HL-60 (cell line): ENCODE measurements around the gene TPM3.

Experiments used
- DNase-seq, 2 experiments: peaks; one replicate each; pipeline ENCODE4 v3.0.0-alpha.2; 2010 to 2020; ENCODE audit warnings: low read depth in 1 of 2, low spot score in 1 of 2
- H3K27ac ChIP-seq: fragments of 250-450 bp; sonication (Bioruptor Pico); replicated peaks from 2 replicates; pipeline ENCODE4 v1.5.1; 2020; ENCODE audit warnings: mild to moderate bottlenecking, moderate library complexity
- H3K27me3 ChIP-seq: fragments of 250-450 bp; sonication (Bioruptor Pico); 2 replicates; pipeline ENCODE4 v1.5.1; 2021; ENCODE audit warnings: mild to moderate bottlenecking, moderate library complexity; ENCODE audit not compliant: insufficient read depth, poor library complexity, severe bottlenecking
- H3K4me3 ChIP-seq: replicated peaks from 2 replicates; pipeline ENCODE4 v1.5.1; 2011; ENCODE audit warnings: mild to moderate bottlenecking, control low read depth, low read length; ENCODE audit not compliant: insufficient read depth
- GABPA ChIP-seq: IDR thresholded peaks from 2 replicates; pipeline ENCODE4 v1.6.1; 2012; ENCODE audit warnings: low read depth
- POLR2AphosphoS5 ChIP-seq: IDR thresholded peaks from 2 replicates; pipeline ENCODE4 v1.6.1; 2012; ENCODE audit warnings: low read depth
- SPI1 ChIP-seq: IDR thresholded peaks from 2 replicates; pipeline ENCODE4 v1.6.1; 2012; ENCODE audit warnings: low read depth, mild to moderate bottlenecking, borderline replicate concordance
- TF ChIP-seq, protein P1 (sequence below): IDR thresholded peaks from 2 replicates; pipeline ENCODE4 v1.6.1; 2012; ENCODE audit warnings: low read depth; ENCODE audit not compliant: insufficient replicate concordance
- TF ChIP-seq, protein P2 (sequence below): IDR thresholded peaks from one replicate; pipeline ENCODE4 v1.5.1; 2011; ENCODE audit warnings: low read length, control low read depth, inconsistent platforms; ENCODE audit not compliant: insufficient read depth

Gene TPM3

GRCh38 chr1:154157520-154158306 lies 34.2 kb downstream of the TPM3 start:
- peak overlapping the region; percentile 76 for H3K27ac ChIP-seq
- peak; percentile 74 to 97 for DNase-seq
- H3K27me3 ChIP-seq = no peaks in the 10 kb centered on the region
- TF ChIP-seq POLR2AphosphoS5 (peak; percentile 89), SPI1 (peak; percentile 71; the same call in 1 of the 2 replicates), GABPA (no peak)
- TF ChIP-seq, protein P1, sequence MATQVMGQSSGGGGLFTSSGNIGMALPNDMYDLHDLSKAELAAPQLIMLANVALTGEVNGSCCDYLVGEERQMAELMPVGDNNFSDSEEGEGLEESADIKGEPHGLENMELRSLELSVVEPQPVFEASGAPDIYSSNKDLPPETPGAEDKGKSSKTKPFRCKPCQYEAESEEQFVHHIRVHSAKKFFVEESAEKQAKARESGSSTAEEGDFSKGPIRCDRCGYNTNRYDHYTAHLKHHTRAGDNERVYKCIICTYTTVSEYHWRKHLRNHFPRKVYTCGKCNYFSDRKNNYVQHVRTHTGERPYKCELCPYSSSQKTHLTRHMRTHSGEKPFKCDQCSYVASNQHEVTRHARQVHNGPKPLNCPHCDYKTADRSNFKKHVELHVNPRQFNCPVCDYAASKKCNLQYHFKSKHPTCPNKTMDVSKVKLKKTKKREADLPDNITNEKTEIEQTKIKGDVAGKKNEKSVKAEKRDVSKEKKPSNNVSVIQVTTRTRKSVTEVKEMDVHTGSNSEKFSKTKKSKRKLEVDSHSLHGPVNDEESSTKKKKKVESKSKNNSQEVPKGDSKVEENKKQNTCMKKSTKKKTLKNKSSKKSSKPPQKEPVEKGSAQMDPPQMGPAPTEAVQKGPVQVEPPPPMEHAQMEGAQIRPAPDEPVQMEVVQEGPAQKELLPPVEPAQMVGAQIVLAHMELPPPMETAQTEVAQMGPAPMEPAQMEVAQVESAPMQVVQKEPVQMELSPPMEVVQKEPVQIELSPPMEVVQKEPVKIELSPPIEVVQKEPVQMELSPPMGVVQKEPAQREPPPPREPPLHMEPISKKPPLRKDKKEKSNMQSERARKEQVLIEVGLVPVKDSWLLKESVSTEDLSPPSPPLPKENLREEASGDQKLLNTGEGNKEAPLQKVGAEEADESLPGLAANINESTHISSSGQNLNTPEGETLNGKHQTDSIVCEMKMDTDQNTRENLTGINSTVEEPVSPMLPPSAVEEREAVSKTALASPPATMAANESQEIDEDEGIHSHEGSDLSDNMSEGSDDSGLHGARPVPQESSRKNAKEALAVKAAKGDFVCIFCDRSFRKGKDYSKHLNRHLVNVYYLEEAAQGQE = no peak
- TF ChIP-seq, protein P2, sequence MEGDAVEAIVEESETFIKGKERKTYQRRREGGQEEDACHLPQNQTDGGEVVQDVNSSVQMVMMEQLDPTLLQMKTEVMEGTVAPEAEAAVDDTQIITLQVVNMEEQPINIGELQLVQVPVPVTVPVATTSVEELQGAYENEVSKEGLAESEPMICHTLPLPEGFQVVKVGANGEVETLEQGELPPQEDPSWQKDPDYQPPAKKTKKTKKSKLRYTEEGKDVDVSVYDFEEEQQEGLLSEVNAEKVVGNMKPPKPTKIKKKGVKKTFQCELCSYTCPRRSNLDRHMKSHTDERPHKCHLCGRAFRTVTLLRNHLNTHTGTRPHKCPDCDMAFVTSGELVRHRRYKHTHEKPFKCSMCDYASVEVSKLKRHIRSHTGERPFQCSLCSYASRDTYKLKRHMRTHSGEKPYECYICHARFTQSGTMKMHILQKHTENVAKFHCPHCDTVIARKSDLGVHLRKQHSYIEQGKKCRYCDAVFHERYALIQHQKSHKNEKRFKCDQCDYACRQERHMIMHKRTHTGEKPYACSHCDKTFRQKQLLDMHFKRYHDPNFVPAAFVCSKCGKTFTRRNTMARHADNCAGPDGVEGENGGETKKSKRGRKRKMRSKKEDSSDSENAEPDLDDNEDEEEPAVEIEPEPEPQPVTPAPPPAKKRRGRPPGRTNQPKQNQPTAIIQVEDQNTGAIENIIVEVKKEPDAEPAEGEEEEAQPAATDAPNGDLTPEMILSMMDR = no peak
- H3K4me3 ChIP-seq = 0 out of 2 replicates have a peak overlapping the region, but pooled peaks have one; percentile 3

GRCh38 chr1:154155251-154155650 lies 36.6 kb downstream of the TPM3 start:
- Histone ChIP-seq H3K27me3 (no peaks in the 10 kb centered on the region), H3K4me3 (no peak overlapping the region), H3K27ac (no peak overlapping the region; the same call in 1 of the 2 replicates)
- no peak for DNase-seq
- TF ChIP-seq, protein P1 = no peak
- TF ChIP-seq, protein P2 = no peak
- TF ChIP-seq GABPA (no peak), POLR2AphosphoS5 (no peak), SPI1 (no peak)

GRCh38 chr1:154154534-154155191 lies 37.2 kb downstream of the TPM3 start, which contains the start of gene NUP210L:
Gene NUP210L, minus strand, starts transcription at chr1:154155073.
- Histone ChIP-seq H3K27ac (peak within 1 kb of the TSS; percentile 76; the same call in 1 of the 2 replicates), H3K4me3 (no peak within 1 kb of the TSS), H3K27me3 (no peaks in the 10 kb centered on the region)
- DNase-seq = no peak
- TF ChIP-seq POLR2AphosphoS5 = peak; percentile 40
- TF ChIP-seq, protein P1 = no peak
- TF ChIP-seq, protein P2 = no peak
